GM23248 (cell line): ENCODE results near the gene AMOTL1.

Experiments used
- EZH2 ChIP-seq: fragments of 200-600 bp; sonication (generic); IDR thresholded peaks from 2 replicates; pipeline ENCODE4 v1.6.1; 2018; ENCODE audit warnings: antibody characterized with exemption, mild to moderate bottlenecking; ENCODE audit not compliant: insufficient read depth, poor library complexity, severe bottlenecking
- EZH2phosphoT487 ChIP-seq: fragments of 200-600 bp; sonication (generic); IDR thresholded peaks from 2 replicates; pipeline ENCODE4 v1.6.1; 2018; ENCODE audit warnings: antibody characterized with exemption, moderate library complexity, mild to moderate bottlenecking, low read depth; ENCODE audit not compliant: insufficient read depth

- TF ChIP-seq EZH2: no peak
- TF ChIP-seq EZH2phosphoT487: no peak
Observed at GRCh38 chr11:94882931-94883330, 114.8 kb downstream of the AMOTL1 start.
